Measurements from ENCODE around the gene METTL25. TPM values are rescaled to one million over a fixed set of nuclear protein-coding genes. Genes with fewer than 3 reads are reported as not detected.

Gene METTL25
- total RNA-seq, 2 donors from 2014 or later, result 9.5 to 10.6 TPM

DNA sequence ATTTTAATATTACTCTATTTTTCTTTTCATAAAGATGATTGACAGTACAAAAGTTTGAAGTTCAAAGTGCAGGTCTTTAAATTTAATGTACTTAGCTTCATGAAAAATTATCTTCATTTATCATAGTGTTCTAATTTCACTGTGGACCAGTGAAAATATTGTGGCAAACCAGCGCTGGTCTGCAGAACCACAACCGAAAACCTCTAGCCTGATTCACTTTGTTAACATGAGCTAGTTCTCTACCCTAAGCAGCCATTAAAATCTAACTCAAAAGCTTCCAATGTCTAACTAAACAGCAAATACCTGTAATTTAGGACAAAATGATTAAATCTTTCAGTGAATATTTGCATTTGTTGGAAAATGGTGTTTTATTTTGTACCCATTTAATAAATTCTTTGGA is 167.3 kb downstream of the METTL25 start:
- TF ChIP-seq, protein P1, sequence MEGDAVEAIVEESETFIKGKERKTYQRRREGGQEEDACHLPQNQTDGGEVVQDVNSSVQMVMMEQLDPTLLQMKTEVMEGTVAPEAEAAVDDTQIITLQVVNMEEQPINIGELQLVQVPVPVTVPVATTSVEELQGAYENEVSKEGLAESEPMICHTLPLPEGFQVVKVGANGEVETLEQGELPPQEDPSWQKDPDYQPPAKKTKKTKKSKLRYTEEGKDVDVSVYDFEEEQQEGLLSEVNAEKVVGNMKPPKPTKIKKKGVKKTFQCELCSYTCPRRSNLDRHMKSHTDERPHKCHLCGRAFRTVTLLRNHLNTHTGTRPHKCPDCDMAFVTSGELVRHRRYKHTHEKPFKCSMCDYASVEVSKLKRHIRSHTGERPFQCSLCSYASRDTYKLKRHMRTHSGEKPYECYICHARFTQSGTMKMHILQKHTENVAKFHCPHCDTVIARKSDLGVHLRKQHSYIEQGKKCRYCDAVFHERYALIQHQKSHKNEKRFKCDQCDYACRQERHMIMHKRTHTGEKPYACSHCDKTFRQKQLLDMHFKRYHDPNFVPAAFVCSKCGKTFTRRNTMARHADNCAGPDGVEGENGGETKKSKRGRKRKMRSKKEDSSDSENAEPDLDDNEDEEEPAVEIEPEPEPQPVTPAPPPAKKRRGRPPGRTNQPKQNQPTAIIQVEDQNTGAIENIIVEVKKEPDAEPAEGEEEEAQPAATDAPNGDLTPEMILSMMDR (conservative IDR thresholded peaks at IDR 0.05), result no peak
- Histone ChIP-seq H3K9ac (ENCODE audit: extremely low read depth, low read length, poor library complexity, severe bottlenecking) (no peak overlapping the region), H3K4me1 (ENCODE audit: control insufficient read depth, insufficient read depth, low read length) (no peaks in the 10 kb centered on the region), H3K4me3 (ENCODE audit: low read length) (no peak overlapping the region), H3K27me3 (ENCODE audit: control insufficient read depth, insufficient read depth, low read length, poor library complexity, severe bottlenecking) (no peaks in the 10 kb centered on the region), H3K9me3 (ENCODE audit: control insufficient read depth, low read length) (no peaks in the 10 kb centered on the region), H3K27ac (ENCODE audit: low read depth, low read length) (no peak overlapping the region), H3K36me3 (ENCODE audit: control insufficient read depth, insufficient read depth, low read length) (no peaks in the 10 kb centered on the region)
- Mint-ChIP-seq H3K27ac (no peak overlapping the region), H3K36me3 (ENCODE audit: low read depth) (no peaks in the 10 kb centered on the region), H3K9me3 (no peaks in the 10 kb centered on the region), H3K4me3 (no peak overlapping the region), H3K4me1 (no peaks in the 10 kb centered on the region), H3K27me3 (ENCODE audit: insufficient read depth) (no peaks in the 10 kb centered on the region)
- no peak for DNase-seq
- WGBS, 2 experiments (ENCODE audit: insufficient coverage in 1 of 2, insufficient read length in 1 of 2), result 92% methylated on average over 2 of the region's 2 CpGs; no CpG with 5 or more reads in 1 of the 2 experiments

GRCh38 chr12:82527165-82527780 is 168.9 kb downstream of the METTL25 start:
- H3K9me3 Mint-ChIP-seq, result no peaks in the 10 kb centered on the region
- no peaks in the 10 kb centered on the region for H3K36me3 Mint-ChIP-seq (ENCODE audit: low read depth)
- peak; percentile 63 for DNase-seq
- H3K4me1 Mint-ChIP-seq, result no peaks in the 10 kb centered on the region
- no peak overlapping the region for H3K27ac Mint-ChIP-seq
- no peaks in the 10 kb centered on the region for H3K27me3 Mint-ChIP-seq (ENCODE audit: insufficient read depth)
- Histone ChIP-seq H3K36me3 (ENCODE audit: control insufficient read depth, insufficient read depth, low read length) (no peaks in the 10 kb centered on the region), H3K9ac (ENCODE audit: extremely low read depth, low read length, poor library complexity, severe bottlenecking) (no peak overlapping the region), H3K4me1 (ENCODE audit: control insufficient read depth, insufficient read depth, low read length) (no peaks in the 10 kb centered on the region), H3K4me3 (ENCODE audit: low read length) (no peak overlapping the region), H3K27ac (ENCODE audit: low read depth, low read length) (no peak overlapping the region), H3K27me3 (ENCODE audit: control insufficient read depth, insufficient read depth, low read length, poor library complexity, severe bottlenecking) (no peaks in the 10 kb centered on the region), H3K9me3 (ENCODE audit: control insufficient read depth, low read length) (no peaks in the 10 kb centered on the region)
- H3K4me3 Mint-ChIP-seq, result no peak overlapping the region
- TF ChIP-seq, protein P1 (conservative IDR thresholded peaks at IDR 0.05), result peak; percentile 96
- 17 to 60% methylated on average over 2 to 5 of the region's 5 CpGs for WGBS, 2 experiments (ENCODE audit: insufficient coverage in 1 of 2, insufficient read length in 1 of 2)

Other genes starting within 250 kb of the METTL25 start
- gene CCDC59, start 142 bp upstream of the METTL25 start, total RNA-seq, result 10 to 100 TPM; 51.9 to 65.4 TPM

Measured in endodermal cell (in vitro differentiated cells).